ENCODE results near the gene HYOU1.

DNA sequence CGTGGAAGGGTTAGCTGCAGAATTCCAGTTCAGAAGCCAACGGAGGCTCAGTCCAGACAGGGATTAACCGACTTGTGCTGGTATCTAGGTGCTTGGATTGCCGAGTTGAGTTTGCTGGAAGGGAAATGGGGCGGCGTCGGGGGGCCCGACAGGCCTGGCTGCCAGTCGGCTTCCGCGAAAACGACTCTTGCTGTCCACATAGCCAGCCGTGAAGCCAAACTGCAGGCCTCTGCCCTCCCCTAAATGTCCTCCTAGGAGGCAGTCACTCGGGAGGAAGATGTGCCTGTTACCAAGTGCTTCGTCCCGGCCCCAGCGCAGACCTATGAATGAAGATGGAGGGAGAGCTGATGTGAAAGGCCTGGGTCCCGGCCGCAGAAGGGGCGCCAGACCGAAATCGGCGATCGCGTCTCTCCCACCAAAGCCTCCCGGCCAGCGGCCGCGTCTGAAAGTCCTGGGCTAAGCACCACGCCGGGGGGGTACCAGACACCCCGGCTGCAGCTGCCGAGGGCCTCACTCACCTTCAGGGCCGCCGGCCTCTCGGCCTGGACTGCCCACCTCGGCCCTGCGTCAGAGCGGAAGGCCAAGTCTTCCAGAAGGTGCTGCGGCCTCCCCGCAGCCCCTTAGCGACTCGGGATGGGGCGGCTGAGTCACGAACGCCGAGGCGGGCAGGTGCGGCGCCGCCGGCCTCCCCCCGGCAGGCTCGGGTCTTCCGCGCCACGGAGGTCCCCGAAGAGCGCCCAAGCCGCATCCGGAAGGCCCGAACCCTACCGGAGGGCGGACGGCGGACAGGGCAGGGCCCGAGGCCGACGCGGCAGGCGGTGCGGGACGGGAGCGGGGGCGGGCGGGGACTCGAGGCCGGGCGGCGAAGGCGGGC is 37.2 kb upstream of the HYOU1 start:
- TF ChIP-seq CTCF (optimal IDR thresholded peaks at IDR 0.05 in 1 of 3, IDR thresholded peaks at IDR 0.05 in 1 of 3, conservative IDR thresholded peaks at IDR 0.05 in 1 of 3; ENCODE audit: extremely low read depth in 1 of 3, insufficient read depth in 2 of 3, low read length in 3 of 3) (no peak), EZH2 (IDR thresholded peaks at IDR 0.05; ENCODE audit: low read length) (no peak)
